Activated CD4-positive, alpha-beta T cell treated with anti-CD3 and anti-CD28 coated beads, Interleukin-2, amount 10 ng/mL, durations not matched to agents 7 days and 5 days (primary cell): Measurements from ENCODE around the gene TBC1D2B. TPM values are rescaled to one million over a fixed set of nuclear protein-coding genes. Genes with fewer than 3 reads are reported as not detected.

Experiments used
- CTCF ChIA-PET: fragments of 350-600 bp; sonication (Branson Sonifier 250); formaldehyde crosslinking; loops from one replicate; lab custom pipeline; 2021; ENCODE audit warnings: antibody characterized with exemption; lab: Charles Lee
- POLR2A ChIA-PET: fragments of 350-600 bp; sonication (Branson Sonifier 250); formaldehyde crosslinking; loops from one replicate; lab custom pipeline; 2021; ENCODE audit warnings: antibody characterized with exemption; lab: Charles Lee
- DNase-seq: peaks from one replicate; pipeline ENCODE4 v3.0.0-alpha.2; 2020
- H3K27ac Mint-ChIP-seq: one replicate; pipeline ENCODE4 v1.8.0; 2021; ENCODE audit warnings: mild to moderate bottlenecking, moderate library complexity, mixed read lengths
- H3K27me3 Mint-ChIP-seq: one replicate; pipeline ENCODE4 v1.8.0; 2021; ENCODE audit warnings: mixed read lengths
- H3K36me3 Mint-ChIP-seq: one replicate; pipeline ENCODE4 v1.8.0; 2021; ENCODE audit warnings: low read depth, mixed read lengths
- H3K4me1 Mint-ChIP-seq: one replicate; pipeline ENCODE4 v1.8.0; 2021; ENCODE audit warnings: mixed read lengths
- H3K4me3 Mint-ChIP-seq: one replicate; pipeline ENCODE4 v1.8.0; 2021; ENCODE audit warnings: mild to moderate bottlenecking, moderate library complexity, mixed read lengths
- H3K9me3 Mint-ChIP-seq: one replicate; pipeline ENCODE4 v1.8.0; 2021; ENCODE audit warnings: mixed read lengths
- total RNA-seq, 2 experiments: library from RNA; stranded (reverse); gene quantifications; one replicate each; pipeline ENCODE4 v1.2.3, GENCODE V29; 2021

TBC1D2B gene
- total RNA-seq, 2 experiments from 2014 or later, result 77.2 to 83.7 TPM

GRCh38 chr15:78079298-78080087 lies 2.0 kb upstream of the TBC1D2B start:
- H3K27ac Mint-ChIP-seq, result no peak overlapping the region

GRCh38 chr15:78077871-78078210 lies 330 bp upstream of the TBC1D2B start:
- DNase-seq, result no peak
- H3K4me3 Mint-ChIP-seq, result peak overlapping the region; percentile 75
- H3K27me3 Mint-ChIP-seq, result no peaks in the 10 kb centered on the region
- POLR2A ChIA-PET, result no interaction called here
- peak overlapping the region; percentile 84 for H3K27ac Mint-ChIP-seq
- no peaks in the 10 kb centered on the region for H3K9me3 Mint-ChIP-seq
- peaks cover 15% of the 10 kb centered on the region for H3K36me3 Mint-ChIP-seq
- peaks cover 44% of the 10 kb centered on the region for H3K4me1 Mint-ChIP-seq
- CTCF ChIA-PET, result interaction anchor here (0.8 to 1.7 kb wide), 5 partner anchors 9 to 53 kb away, joined by 3 to 4 read pairs (median 3); no protein-coding TSS in a partner anchor

More at GRCh38 chr15:78079298-78080087, 2.0 kb upstream of the TBC1D2B start:
- ChIA-PET CTCF (interaction anchor here (0.7 to 1.7 kb wide), 6 partner anchors 22 to 44 kb away, joined by 3 to 4 read pairs (median 4); no protein-coding TSS in a partner anchor), POLR2A (no interaction called here)
- H3K27me3 Mint-ChIP-seq, result no peaks in the 10 kb centered on the region
- peaks cover 44% of the 10 kb centered on the region for H3K4me1 Mint-ChIP-seq
- no peak overlapping the region for H3K4me3 Mint-ChIP-seq
- H3K36me3 Mint-ChIP-seq, result peaks cover 8% of the 10 kb centered on the region
- no peaks in the 10 kb centered on the region for H3K9me3 Mint-ChIP-seq
- no peak for DNase-seq

GRCh38 chr15:78076231-78077052 lies 1.1 kb downstream of the TBC1D2B start:
- H3K9me3 Mint-ChIP-seq, result no peaks in the 10 kb centered on the region
- H3K4me3 Mint-ChIP-seq, result peak overlapping the region; percentile 95
- ChIA-PET POLR2A (interaction anchor here (1.1 kb wide), 1 partner anchor 64 kb away, joined by 5 read pairs; no protein-coding TSS in a partner anchor), CTCF (interaction anchor here (0.5 to 2.0 kb wide), 7 partner anchors 17 to 74 kb away, joined by 3 to 6 read pairs (median 4); partner anchors contain the start of gene SH2D7)
- H3K27ac Mint-ChIP-seq, result peak overlapping the region; percentile 87
- no peak for DNase-seq
- no peaks in the 10 kb centered on the region for H3K27me3 Mint-ChIP-seq
- peaks cover 50% of the 10 kb centered on the region for H3K4me1 Mint-ChIP-seq
- peaks cover 19% of the 10 kb centered on the region for H3K36me3 Mint-ChIP-seq

GRCh38 chr15:78075490-78076230 lies 1.9 kb downstream of the TBC1D2B start:
- H3K27ac Mint-ChIP-seq, result peak overlapping the region; percentile 87
- H3K9me3 Mint-ChIP-seq, result no peaks in the 10 kb centered on the region
- H3K36me3 Mint-ChIP-seq, result peaks cover 21% of the 10 kb centered on the region
- no peak for DNase-seq
- peak overlapping the region; percentile 95 for H3K4me3 Mint-ChIP-seq
- POLR2A ChIA-PET, result interaction anchor here (1.1 kb wide), 1 partner anchor 64 kb away, joined by 5 read pairs; no protein-coding TSS in a partner anchor
- CTCF ChIA-PET, result interaction anchor here (0.5 to 2.0 kb wide), 7 partner anchors 7 to 74 kb away, joined by 3 to 6 read pairs (median 4); partner anchors contain the start of gene SH2D7
- H3K4me1 Mint-ChIP-seq, result peaks cover 55% of the 10 kb centered on the region
- H3K27me3 Mint-ChIP-seq, result no peaks in the 10 kb centered on the region

GRCh38 chr15:78073046-78073787 lies 4.3 kb downstream of the TBC1D2B start:
- no peaks in the 10 kb centered on the region for H3K9me3 Mint-ChIP-seq
- no peaks in the 10 kb centered on the region for H3K27me3 Mint-ChIP-seq
- peak overlapping the region; percentile 58 for H3K4me3 Mint-ChIP-seq
- H3K36me3 Mint-ChIP-seq, result peaks cover 30% of the 10 kb centered on the region
- ChIA-PET POLR2A (no interaction called here), CTCF (interaction anchor here (1.1 to 9.0 kb wide), 6 partner anchors 11 to 40 kb away, joined by 4 to 73 read pairs (median 6); no protein-coding TSS in a partner anchor)
- H3K27ac Mint-ChIP-seq, result peak overlapping the region; percentile 88
- DNase-seq, result no peak
- H3K4me1 Mint-ChIP-seq, result peaks cover 54% of the 10 kb centered on the region

- H3K4me3 Mint-ChIP-seq, result peak overlapping the region; percentile 58
- DNase-seq, result peak; percentile 25
- no peaks in the 10 kb centered on the region for H3K9me3 Mint-ChIP-seq
- peaks cover 49% of the 10 kb centered on the region for H3K4me1 Mint-ChIP-seq
- H3K27me3 Mint-ChIP-seq, result no peaks in the 10 kb centered on the region
- POLR2A ChIA-PET, result no interaction called here
- H3K27ac Mint-ChIP-seq, result peak overlapping the region; percentile 88
- CTCF ChIA-PET, result interaction anchor here (0.9 to 9.0 kb wide), 9 partner anchors 10 to 166 kb away, joined by 3 to 73 read pairs (median 5); partner anchors contain the start of gene SH2D7
- H3K36me3 Mint-ChIP-seq, result peaks cover 30% of the 10 kb centered on the region
Measured at GRCh38 chr15:78072080-78072892, 5.2 kb downstream of the TBC1D2B start.

GRCh38 chr15:78071383-78071782 lies 6.1 kb downstream of the TBC1D2B start:
- ChIA-PET POLR2A (interaction anchor here (1.6 kb wide), 1 partner anchor 21 kb away, joined by 4 read pairs; no protein-coding TSS in a partner anchor), CTCF (interaction anchor here (1.0 to 9.0 kb wide), 6 partner anchors 9 to 167 kb away, joined by 3 to 73 read pairs (median 5); partner anchors contain the start of gene SH2D7)
- no peaks in the 10 kb centered on the region for H3K27me3 Mint-ChIP-seq
- peaks cover 49% of the 10 kb centered on the region for H3K4me1 Mint-ChIP-seq
- no peaks in the 10 kb centered on the region for H3K9me3 Mint-ChIP-seq
- DNase-seq, result no peak
- peak overlapping the region; percentile 88 for H3K27ac Mint-ChIP-seq
- H3K36me3 Mint-ChIP-seq, result peaks cover 30% of the 10 kb centered on the region
- no peak overlapping the region for H3K4me3 Mint-ChIP-seq

GRCh38 chr15:78070049-78070700 lies 7.3 kb downstream of the TBC1D2B start:
- peak; percentile 57 for DNase-seq
- Mint-ChIP-seq H3K27ac (peak overlapping the region; percentile 92), H3K4me1 (peaks cover 39% of the 10 kb centered on the region), H3K4me3 (peak overlapping the region; percentile 66), H3K9me3 (no peaks in the 10 kb centered on the region), H3K36me3 (peaks cover 25% of the 10 kb centered on the region), H3K27me3 (no peaks in the 10 kb centered on the region)
- ChIA-PET CTCF (interaction anchor here (0.5 to 9.0 kb wide), 9 partner anchors 10 to 70 kb away, joined by 3 to 73 read pairs (median 4); no protein-coding TSS in a partner anchor), POLR2A (interaction anchor here (0.6 to 1.6 kb wide), 2 partner anchors 20 to 63 kb away, joined by 4 read pairs; no protein-coding TSS in a partner anchor)

GRCh38 chr15:78069462-78070029 lies 8.0 kb downstream of the TBC1D2B start:
- CTCF ChIA-PET, result interaction anchor here (0.5 to 9.0 kb wide), 11 partner anchors 9 to 70 kb away, joined by 3 to 73 read pairs (median 4); no protein-coding TSS in a partner anchor
- Mint-ChIP-seq H3K4me1 (peaks cover 35% of the 10 kb centered on the region), H3K36me3 (peaks cover 23% of the 10 kb centered on the region), H3K27ac (peak overlapping the region; percentile 92), H3K27me3 (no peaks in the 10 kb centered on the region), H3K9me3 (no peaks in the 10 kb centered on the region), H3K4me3 (peak overlapping the region; percentile 66)
- no peak for DNase-seq
- POLR2A ChIA-PET, result interaction anchor here (0.6 to 1.6 kb wide), 2 partner anchors 20 to 64 kb away, joined by 4 read pairs; no protein-coding TSS in a partner anchor

- CTCF ChIA-PET, result interaction anchor here (1.2 to 9.0 kb wide), 6 partner anchors 9 to 69 kb away, joined by 3 to 73 read pairs (median 6); no protein-coding TSS in a partner anchor
- H3K27me3 Mint-ChIP-seq, result no peaks in the 10 kb centered on the region
- POLR2A ChIA-PET, result no interaction called here
- peak overlapping the region; percentile 92 for H3K27ac Mint-ChIP-seq
- no peak for DNase-seq
- H3K4me3 Mint-ChIP-seq, result peak overlapping the region; percentile 66
- no peaks in the 10 kb centered on the region for H3K9me3 Mint-ChIP-seq
- H3K36me3 Mint-ChIP-seq, result peaks cover 18% of the 10 kb centered on the region
- peaks cover 31% of the 10 kb centered on the region for H3K4me1 Mint-ChIP-seq
Measured at GRCh38 chr15:78069052-78069414, 8.5 kb downstream of the TBC1D2B start.
